ENCODE results near the gene NOX3. TPM values are rescaled to one million over a fixed set of nuclear protein-coding genes. Genes with fewer than 3 reads are reported as not detected.

NOX3 gene
- total RNA-seq, 1 donor from 2014 or later: not detected

GRCh38 chr6:155408231-155408630 is 47.4 kb downstream of the NOX3 start:
- DNase-seq: no peak
- CTCF ChIA-PET: no interaction called here

GRCh38 chr6:155406801-155407200 is 48.8 kb downstream of the NOX3 start:
- H3K36me3 Mint-ChIP-seq (ENCODE audit: low read depth): no peaks in the 10 kb centered on the region
- H3K4me3 Mint-ChIP-seq: no peak overlapping the region
- no peak overlapping the region for H3K27ac Mint-ChIP-seq
- ChIA-PET POLR2A (no interaction called here), CTCF (no interaction called here)
- H3K9me3 Mint-ChIP-seq: peaks cover 3% of the 10 kb centered on the region
- DNase-seq (no peak), ATAC-seq (ENCODE audit: low read depth) (no peak)
- H3K4me1 Mint-ChIP-seq: peaks cover 8% of the 10 kb centered on the region
- H3K27me3 Mint-ChIP-seq: no peaks in the 10 kb centered on the region
- no peak for TF ChIP-seq CTCF (IDR thresholded peaks at IDR 0.05)
- intact Hi-C loops (cut with micrococcal nuclease): no loop called here

More at GRCh38 chr6:155408231-155408630, 47.4 kb downstream of the NOX3 start:
- Mint-ChIP-seq H3K9me3 (peaks cover 3% of the 10 kb centered on the region), H3K4me1 (peaks cover 8% of the 10 kb centered on the region), H3K4me3 (no peak overlapping the region), H3K27me3 (no peaks in the 10 kb centered on the region), H3K36me3 (ENCODE audit: low read depth) (no peaks in the 10 kb centered on the region), H3K27ac (no peak overlapping the region)
- intact Hi-C loops (cut with micrococcal nuclease): no loop called here
- POLR2A ChIA-PET: interaction anchor here (0.6 kb wide), 1 partner anchor 121 kb away, joined by 3 read pairs; no protein-coding TSS in a partner anchor
- ATAC-seq (ENCODE audit: low read depth): no peak
- no peak for TF ChIP-seq CTCF (IDR thresholded peaks at IDR 0.05)

GRCh38 chr6:155404937-155405336 is 50.7 kb downstream of the NOX3 start:
- DNase-seq (no peak), ATAC-seq (ENCODE audit: low read depth) (no peak)
- intact Hi-C loops (cut with micrococcal nuclease): no loop called here
- Mint-ChIP-seq H3K27ac (no peak overlapping the region), H3K4me1 (peaks cover 8% of the 10 kb centered on the region), H3K27me3 (peaks cover 2% of the 10 kb centered on the region), H3K36me3 (ENCODE audit: low read depth) (no peaks in the 10 kb centered on the region), H3K9me3 (peaks cover 3% of the 10 kb centered on the region), H3K4me3 (no peak overlapping the region)
- ChIA-PET CTCF (no interaction called here), POLR2A (no interaction called here)
- no peak for TF ChIP-seq CTCF (IDR thresholded peaks at IDR 0.05)

GRCh38 chr6:155402656-155403304 is 52.9 kb downstream of the NOX3 start:
- Mint-ChIP-seq H3K36me3 (ENCODE audit: low read depth) (no peaks in the 10 kb centered on the region), H3K27me3 (peaks cover 2% of the 10 kb centered on the region), H3K9me3 (no peaks in the 10 kb centered on the region), H3K27ac (no peak overlapping the region), H3K4me1 (peaks cover 8% of the 10 kb centered on the region), H3K4me3 (no peak overlapping the region)
- ATAC-seq (ENCODE audit: low read depth): no peak
- intact Hi-C loops (cut with micrococcal nuclease): no loop called here
- DNase-seq: no peak
- ChIA-PET POLR2A (no interaction called here), CTCF (no interaction called here)
- TF ChIP-seq CTCF (IDR thresholded peaks at IDR 0.05): no peak

- Mint-ChIP-seq H3K4me1 (peaks cover 8% of the 10 kb centered on the region), H3K36me3 (ENCODE audit: low read depth) (no peaks in the 10 kb centered on the region), H3K9me3 (no peaks in the 10 kb centered on the region), H3K27me3 (peaks cover 2% of the 10 kb centered on the region), H3K4me3 (no peak overlapping the region), H3K27ac (no peak overlapping the region)
- ATAC-seq (ENCODE audit: low read depth) (no peak), DNase-seq (no peak)
- intact Hi-C loops (cut with micrococcal nuclease): no loop called here
- ChIA-PET POLR2A (no interaction called here), CTCF (no interaction called here)
- no peak for TF ChIP-seq CTCF (IDR thresholded peaks at IDR 0.05)
Observed at GRCh38 chr6:155400654-155400965, 55.0 kb downstream of the NOX3 start.
